ENCODE results near the gene SZRD1. TPM values are rescaled to one million over a fixed set of nuclear protein-coding genes. Genes with fewer than 3 reads are reported as not detected.

Gene SZRD1
- total and polyA plus RNA-seq, 2 of the 8 experiments (the other 6 are each of a cell fraction or from before 2014, with no cell fraction given) = 97.8 to 108 TPM

DNA sequence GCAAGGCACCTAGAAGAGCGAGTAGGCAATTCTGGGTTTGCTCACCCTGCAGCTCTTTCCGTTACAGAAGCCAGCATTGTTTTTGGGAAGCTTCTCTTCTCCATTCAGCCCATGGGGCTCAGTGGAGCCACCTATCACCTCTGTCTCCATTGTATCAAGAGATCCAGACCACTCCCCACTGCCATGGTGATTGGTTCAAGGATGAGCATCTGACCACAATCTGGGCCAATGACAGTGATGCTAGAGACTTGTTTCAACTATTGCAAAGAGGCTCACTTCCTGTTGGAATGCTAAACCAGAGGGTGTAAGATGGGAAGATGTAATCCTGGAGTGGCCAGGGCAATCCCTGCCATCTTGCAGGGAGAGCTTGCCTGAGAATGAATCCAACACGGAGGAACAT is 63.6 kb downstream of the SZRD1 start:
- no peak overlapping the region for H2BK20ac ChIP-seq (ENCODE audit: low read length)
- no peak overlapping the region for H2AK5ac ChIP-seq (ENCODE audit: low read depth, low read length)
- H3K23me2 ChIP-seq (ENCODE audit: low read depth, low read length) = no peaks in the 10 kb centered on the region
- no peak overlapping the region for H3K27ac ChIP-seq (ENCODE audit: low read depth, low read length)
- no peak overlapping the region for H3K9ac ChIP-seq (replicated peaks in 1 of 4; ENCODE audit: extremely low read depth in 1 of 4, low read depth in 3 of 4, low read length in 3 of 4)
- no peak overlapping the region for H3K23ac ChIP-seq (ENCODE audit: insufficient read length)
- no peaks in the 10 kb centered on the region for H3K79me2 ChIP-seq (ENCODE audit: control insufficient read depth in 1 of 2, insufficient read depth in 2 of 2, low read length in 2 of 2)
- no peak overlapping the region for H2BK12ac ChIP-seq (ENCODE audit: low read depth, low read length)
- no peak overlapping the region for H3K56ac ChIP-seq (replicated peaks; ENCODE audit: insufficient read length, low read depth, low read length)
- 97% methylated on average over 3 of the region's 3 CpGs; no CpG with 5 or more reads in 1 of the 2 experiments for WGBS, 2 experiments (ENCODE audit: extremely low coverage in 1 of 2, insufficient coverage in 1 of 2, insufficient read length in 1 of 2, insufficient replicate concordance in 2 of 2, low coverage in 1 of 2, low lambda C conversion rate in 2 of 2, missing lambda C conversion rate in 1 of 2)
- no peak overlapping the region for H3K18ac ChIP-seq (ENCODE audit: extremely low read depth, low read length)
- H3K4me2 ChIP-seq (ENCODE audit: insufficient read depth in 1 of 2, low read depth in 2 of 2, low read length in 2 of 2) = no peak overlapping the region
- H4K5ac ChIP-seq (ENCODE audit: insufficient read length, low read depth, low read length) = no peak overlapping the region
- ChIA-PET CTCF (ENCODE audit: partially characterized antibody) (interaction anchor here (0.8 to 2.1 kb wide), 6 partner anchors 9 to 194 kb away, joined by 3 to 13 read pairs (median 3); partner anchors contain the start of gene NECAP2), POLR2A (ENCODE audit: partially characterized antibody) (interaction anchor here (0.7 to 1.4 kb wide), 4 partner anchors 9 to 62 kb away, joined by 3 to 6 read pairs (median 6); partner anchors contain the start of gene NECAP2)
- no peak overlapping the region for H4K8ac ChIP-seq (ENCODE audit: extremely low read depth, insufficient read depth, low read length)
- no peak overlapping the region for H2BK15ac ChIP-seq (ENCODE audit: low read length)
- no peak overlapping the region for H3K4ac ChIP-seq (replicated peaks; ENCODE audit: insufficient read length, low read depth, low read length)
- H3K36me3 ChIP-seq (ENCODE audit: control insufficient read depth in 2 of 4, insufficient read depth in 4 of 4, low read length in 3 of 4) = no peaks in the 10 kb centered on the region
- H4K91ac ChIP-seq (replicated peaks; ENCODE audit: insufficient read length, low read length) = no peak overlapping the region
- no peak overlapping the region for H3K4me3 ChIP-seq (ENCODE audit: extremely low read depth in 1 of 4, insufficient read depth in 2 of 4, low read depth in 3 of 4, low read length in 4 of 4)
- H4K20me1 ChIP-seq (replicated peaks in 1 of 2; ENCODE audit: control insufficient read depth in 1 of 2, insufficient read depth in 2 of 2, low read length in 2 of 2) = no peaks in the 10 kb centered on the region
- H3K27me3 ChIP-seq (replicated peaks in 1 of 4; ENCODE audit: control insufficient read depth in 3 of 4, extremely low read depth in 1 of 4, insufficient read depth in 3 of 4, low read length in 3 of 4) = no peaks in the 10 kb centered on the region
- H2BK5ac ChIP-seq (ENCODE audit: low read depth, low read length) = no peak overlapping the region; the same call in 1 of the 2 replicates
- no peak overlapping the region for H3K14ac ChIP-seq (ENCODE audit: insufficient read length)
- H2BK120ac ChIP-seq (replicated peaks; ENCODE audit: low read depth, low read length) = no peak overlapping the region
- no peak for DNase-seq (ENCODE audit: low read depth in 1 of 2, low spot score in 2 of 2)
- H3K9me3 ChIP-seq (ENCODE audit: insufficient read depth in 2 of 2, low read depth in 1 of 2, low read length in 1 of 2) = no peaks in the 10 kb centered on the region
- peak; percentile 73 for FAIRE-seq
- peaks cover 0 to 4% (median 0%) of the 10 kb centered on the region in 4 experiments; a peak in 1 of 7 replicates for H3K4me1 ChIP-seq (replicated peaks in 1 of 4; ENCODE audit: control insufficient read depth in 3 of 4, insufficient read depth in 4 of 4, low read length in 3 of 4)
- H2AFZ ChIP-seq (ENCODE audit: low read length) = peak overlapping the region; percentile 80; the same call in 1 of the 2 replicates
- H3K79me1 ChIP-seq (ENCODE audit: low read depth, low read length) = no peaks in the 10 kb centered on the region

Data from H1 (cell line).